Measurements from ENCODE around the gene JCAD.
"Not testable (repeated sequence)": the region's sequence is repeated elsewhere in the genome, so short reads cannot be mapped to it uniquely, and the experiment has no call there.

The JCAD gene

DNA sequence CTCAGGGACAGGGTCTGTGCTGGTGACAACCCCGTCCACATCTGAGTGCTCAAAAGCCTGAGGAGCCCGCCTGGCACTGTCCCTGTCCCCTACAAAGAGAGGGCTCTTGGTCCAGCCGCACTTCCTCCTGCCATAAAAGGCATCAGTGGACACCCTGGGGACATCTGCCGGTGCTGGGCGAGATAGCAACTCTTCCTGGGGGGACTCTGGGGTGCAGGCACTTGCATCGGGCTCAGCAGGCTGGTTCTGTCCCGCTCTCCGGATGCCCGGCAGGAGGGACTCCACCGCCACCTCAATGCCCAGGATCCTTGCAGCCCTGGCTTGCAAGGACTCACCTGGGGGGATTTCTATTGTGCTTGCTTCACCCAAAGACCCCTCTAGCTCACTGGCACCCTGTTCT, 32.8 kb downstream of the JCAD start:
- no peak for FAIRE-seq
- DNase-seq (ENCODE audit: insufficient read length, low spot score) = no peak
- no peak for TF ChIP-seq CTCF (IDR thresholded peaks at IDR 0.05; ENCODE audit: insufficient read depth, missing control alignments)

DNA sequence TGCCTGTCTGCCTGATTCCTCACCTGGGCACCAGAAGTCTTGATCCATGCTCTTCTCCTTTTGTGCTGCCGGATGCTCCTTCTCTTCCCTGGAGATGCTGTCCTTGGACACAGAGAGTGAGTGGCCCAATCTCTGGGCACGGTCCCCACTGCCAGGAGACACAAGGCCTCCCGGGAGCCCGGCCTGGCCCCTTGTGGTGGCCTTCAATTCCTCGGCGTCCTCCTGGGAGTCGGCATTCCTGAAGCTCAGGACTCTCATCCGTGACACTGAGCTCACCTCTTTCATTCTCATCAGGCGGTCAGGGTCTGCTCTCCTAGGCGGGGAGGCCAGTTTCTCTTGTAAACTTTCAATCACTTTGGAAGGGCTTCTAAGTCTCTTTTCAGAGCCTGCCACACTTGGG, 33.3 kb downstream of the JCAD start:
- TF ChIP-seq CTCF (IDR thresholded peaks at IDR 0.05; ENCODE audit: insufficient read depth, missing control alignments) = no peak
- DNase-seq (ENCODE audit: insufficient read length, low spot score) = no peak
- FAIRE-seq = no peak

DNA sequence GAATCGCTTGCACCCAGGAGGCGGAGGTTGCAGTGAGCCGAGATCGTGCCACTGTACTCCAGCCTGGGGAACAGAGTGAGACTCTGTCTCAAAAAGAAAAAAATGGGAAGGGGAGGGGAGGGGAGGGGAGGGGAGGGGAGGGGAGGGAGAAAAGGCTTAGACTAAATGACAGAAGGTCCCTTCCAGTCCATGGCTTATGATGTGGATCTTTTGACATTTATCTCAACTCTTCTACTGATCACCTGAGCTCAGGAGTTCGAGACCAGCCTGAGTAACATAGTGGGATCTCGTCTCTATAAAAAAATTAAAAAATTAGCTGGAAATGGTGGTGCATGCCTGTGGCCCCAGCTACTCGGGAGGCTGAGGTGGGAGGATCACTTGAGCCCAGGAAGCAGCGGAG, 34.0 kb downstream of the JCAD start:
- not testable (repeated sequence) for FAIRE-seq; DNase-seq (ENCODE audit: insufficient read length, low spot score)

- FAIRE-seq (no peak), DNase-seq (ENCODE audit: insufficient read length, low spot score) (no peak)
- TF ChIP-seq CTCF (IDR thresholded peaks at IDR 0.05; ENCODE audit: insufficient read depth, missing control alignments) = no peak
Observed at GRCh38 chr10:30022590-30022989, 36.8 kb downstream of the JCAD start.

DNA sequence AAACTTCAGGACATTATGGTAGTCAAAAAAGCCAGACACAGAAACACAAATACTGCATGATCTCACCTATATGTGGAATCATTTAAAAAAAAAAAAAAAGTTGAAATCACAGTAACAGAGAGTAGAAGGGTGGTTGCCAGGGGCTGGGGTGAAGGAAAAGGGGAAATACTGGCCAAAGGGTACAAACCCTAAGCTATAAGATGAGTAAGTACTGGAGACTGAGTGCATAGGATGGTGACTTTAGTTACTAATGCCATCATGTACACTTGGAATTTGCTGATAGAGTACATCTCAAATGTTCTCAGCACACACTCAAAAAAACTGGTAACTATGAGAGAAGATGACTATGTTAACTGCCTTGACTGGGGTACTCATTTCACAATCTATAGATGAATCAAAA, 39.9 kb downstream of the JCAD start:
- no peak for DNase-seq (ENCODE audit: insufficient read length, low spot score)
- FAIRE-seq = no peak

GRCh38 chr10:30018496-30018895, 40.9 kb downstream of the JCAD start:
- FAIRE-seq (no peak), DNase-seq (ENCODE audit: insufficient read length, low spot score) (no peak)
- no peak for TF ChIP-seq CTCF (IDR thresholded peaks at IDR 0.05; ENCODE audit: insufficient read depth, missing control alignments)

More for the DNA sequence above, 39.9 kb downstream of the JCAD start:
- no peak for TF ChIP-seq CTCF (IDR thresholded peaks at IDR 0.05; ENCODE audit: insufficient read depth, missing control alignments)

DNA sequence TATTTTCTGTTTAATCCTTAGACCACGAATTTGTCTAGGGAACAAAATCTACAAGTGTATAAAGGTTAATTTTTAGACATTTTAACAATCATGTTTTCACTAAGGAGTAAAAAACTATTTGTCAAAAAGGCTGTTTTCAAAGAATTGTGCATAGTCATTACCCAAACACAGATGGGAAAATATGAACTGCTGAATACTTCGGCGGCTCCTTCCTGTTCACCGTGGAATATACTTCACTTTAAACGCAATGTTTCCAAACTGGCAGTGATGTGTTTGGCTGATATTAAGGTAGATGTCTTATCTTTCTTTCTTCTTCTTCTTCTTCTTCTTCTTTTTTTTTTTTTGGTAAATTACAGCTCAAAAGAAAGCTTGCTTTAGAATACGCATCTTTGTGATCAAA, 41.4 kb downstream of the JCAD start:
- TF ChIP-seq CTCF (IDR thresholded peaks at IDR 0.05; ENCODE audit: insufficient read depth, missing control alignments) = no peak
- no peak for FAIRE-seq

GRCh38 chr10:30017556-30017955, 41.8 kb downstream of the JCAD start:
- TF ChIP-seq CTCF (IDR thresholded peaks at IDR 0.05; ENCODE audit: insufficient read depth, missing control alignments) = no peak
- FAIRE-seq (no peak), DNase-seq (ENCODE audit: insufficient read length, low spot score) (no peak)

More for the DNA sequence above, 41.4 kb downstream of the JCAD start:
- DNase-seq (ENCODE audit: insufficient read length, low spot score) = no peak
